Measurements from ENCODE around the gene ZNF865. TPM values are rescaled to one million over a fixed set of nuclear protein-coding genes. Genes with fewer than 3 reads are reported as not detected.

The ZNF865 gene
- total and polyA plus RNA-seq, 10 of the 15 experiments (the other 5 are each of a cell fraction or from before 2014, with no cell fraction given) = 0.02 to 18.3 (median 0.90) TPM

GRCh38 chr19:55654868-55655647, 49.6 kb downstream of the ZNF865 start, which contains the start of gene U2AF2 (continued):
- TF ChIP-seq, protein P1, sequence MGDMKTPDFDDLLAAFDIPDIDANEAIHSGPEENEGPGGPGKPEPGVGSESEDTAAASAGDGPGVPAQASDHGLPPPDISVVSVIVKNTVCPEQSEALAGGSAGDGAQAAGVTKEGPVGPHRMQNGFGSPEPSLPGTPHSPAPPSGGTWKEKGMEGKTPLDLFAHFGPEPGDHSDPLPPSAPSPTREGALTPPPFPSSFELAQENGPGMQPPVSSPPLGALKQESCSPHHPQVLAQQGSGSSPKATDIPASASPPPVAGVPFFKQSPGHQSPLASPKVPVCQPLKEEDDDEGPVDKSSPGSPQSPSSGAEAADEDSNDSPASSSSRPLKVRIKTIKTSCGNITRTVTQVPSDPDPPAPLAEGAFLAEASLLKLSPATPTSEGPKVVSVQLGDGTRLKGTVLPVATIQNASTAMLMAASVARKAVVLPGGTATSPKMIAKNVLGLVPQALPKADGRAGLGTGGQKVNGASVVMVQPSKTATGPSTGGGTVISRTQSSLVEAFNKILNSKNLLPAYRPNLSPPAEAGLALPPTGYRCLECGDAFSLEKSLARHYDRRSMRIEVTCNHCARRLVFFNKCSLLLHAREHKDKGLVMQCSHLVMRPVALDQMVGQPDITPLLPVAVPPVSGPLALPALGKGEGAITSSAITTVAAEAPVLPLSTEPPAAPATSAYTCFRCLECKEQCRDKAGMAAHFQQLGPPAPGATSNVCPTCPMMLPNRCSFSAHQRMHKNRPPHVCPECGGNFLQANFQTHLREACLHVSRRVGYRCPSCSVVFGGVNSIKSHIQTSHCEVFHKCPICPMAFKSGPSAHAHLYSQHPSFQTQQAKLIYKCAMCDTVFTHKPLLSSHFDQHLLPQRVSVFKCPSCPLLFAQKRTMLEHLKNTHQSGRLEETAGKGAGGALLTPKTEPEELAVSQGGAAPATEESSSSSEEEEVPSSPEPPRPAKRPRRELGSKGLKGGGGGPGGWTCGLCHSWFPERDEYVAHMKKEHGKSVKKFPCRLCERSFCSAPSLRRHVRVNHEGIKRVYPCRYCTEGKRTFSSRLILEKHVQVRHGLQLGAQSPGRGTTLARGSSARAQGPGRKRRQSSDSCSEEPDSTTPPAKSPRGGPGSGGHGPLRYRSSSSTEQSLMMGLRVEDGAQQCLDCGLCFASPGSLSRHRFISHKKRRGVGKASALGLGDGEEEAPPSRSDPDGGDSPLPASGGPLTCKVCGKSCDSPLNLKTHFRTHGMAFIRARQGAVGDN (IDR thresholded peaks at IDR 0.05) = peak; percentile 87
- no peak for TF ChIP-seq SREBF1 (IDR thresholded peaks at IDR 0.05; ENCODE audit: low read length)
- TF ChIP-seq SIX5 (IDR thresholded peaks at IDR 0.05; ENCODE audit: low read depth, low read length, severe bottlenecking) = no peak
- peak; percentile 31 for TF ChIP-seq RELA (IDR thresholded peaks at IDR 0.05; ENCODE audit: borderline replicate concordance, partially characterized antibody)
- TF ChIP-seq NFYA (IDR thresholded peaks at IDR 0.05; ENCODE audit: borderline replicate concordance, low read depth, low read length) = no peak
- TF ChIP-seq PML (IDR thresholded peaks at IDR 0.05; ENCODE audit: low read length) = peak; percentile 47; the same call in 1 of the 2 replicates
- no peak; the same call in 1 of the 2 replicates for TF ChIP-seq RELB (IDR thresholded peaks at IDR 0.05; ENCODE audit: low read depth)
- no peak for TF ChIP-seq SMAD5 (IDR thresholded peaks at IDR 0.05; ENCODE audit: low read depth)
- TF ChIP-seq CREB1 (IDR thresholded peaks at IDR 0.05; ENCODE audit: low read depth) = 0 out of 2 replicates have a peak, but pooled peaks have one; percentile 29
- no peak for TF ChIP-seq CHD4 (IDR thresholded peaks at IDR 0.05)
- peak; percentile 65 for TF ChIP-seq USF2 (IDR thresholded peaks at IDR 0.05; ENCODE audit: borderline replicate concordance, low read depth, low read length)
- no peak for TF ChIP-seq MEF2B (IDR thresholded peaks at IDR 0.05; ENCODE audit: partially characterized antibody, poor library complexity, severe bottlenecking)
- TF ChIP-seq POLR2AphosphoS5 (IDR thresholded peaks at IDR 0.05; ENCODE audit: low read length) = peak; percentile 83
- TF ChIP-seq YY1 (IDR thresholded peaks at IDR 0.05; ENCODE audit: low read depth, low read length) = peak; percentile 96
- TF ChIP-seq, protein P2, sequence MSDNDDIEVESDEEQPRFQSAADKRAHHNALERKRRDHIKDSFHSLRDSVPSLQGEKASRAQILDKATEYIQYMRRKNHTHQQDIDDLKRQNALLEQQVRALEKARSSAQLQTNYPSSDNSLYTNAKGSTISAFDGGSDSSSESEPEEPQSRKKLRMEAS (IDR thresholded peaks at IDR 0.05; ENCODE audit: low read depth, low read length) = peak; percentile 94
- TF ChIP-seq NBN (IDR thresholded peaks at IDR 0.05) = 0 out of 2 replicates have a peak, but pooled peaks have one; percentile 60
- TF ChIP-seq RCOR1 (conservative IDR thresholded peaks at IDR 0.05; ENCODE audit: low read depth, low read length) = no peak
- TF ChIP-seq, protein P3, sequence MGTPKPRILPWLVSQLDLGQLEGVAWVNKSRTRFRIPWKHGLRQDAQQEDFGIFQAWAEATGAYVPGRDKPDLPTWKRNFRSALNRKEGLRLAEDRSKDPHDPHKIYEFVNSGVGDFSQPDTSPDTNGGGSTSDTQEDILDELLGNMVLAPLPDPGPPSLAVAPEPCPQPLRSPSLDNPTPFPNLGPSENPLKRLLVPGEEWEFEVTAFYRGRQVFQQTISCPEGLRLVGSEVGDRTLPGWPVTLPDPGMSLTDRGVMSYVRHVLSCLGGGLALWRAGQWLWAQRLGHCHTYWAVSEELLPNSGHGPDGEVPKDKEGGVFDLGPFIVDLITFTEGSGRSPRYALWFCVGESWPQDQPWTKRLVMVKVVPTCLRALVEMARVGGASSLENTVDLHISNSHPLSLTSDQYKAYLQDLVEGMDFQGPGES (IDR thresholded peaks at IDR 0.05) = no peak
- peak; percentile 33; the same call in 1 of the 2 replicates for TF ChIP-seq CBFB (IDR thresholded peaks at IDR 0.05; ENCODE audit: low read depth)
- TF ChIP-seq SUZ12 (IDR thresholded peaks at IDR 0.05; ENCODE audit: unreplicated experiment) = no peak
- no peak for TF ChIP-seq RAD21 (IDR thresholded peaks at IDR 0.05; ENCODE audit: insufficient read depth, low read depth, low read length)
